Upper lobe of left lung (tissue), 6 donors: ENCODE data around the gene KCNMA1. TPM values are rescaled to one million over a fixed set of nuclear protein-coding genes. Genes with fewer than 3 reads are reported as not detected.
A peak's percentile ranks its signal among the peaks of the same experiment; 100 is the strongest.

Experiments used
- ATAC-seq, 2 donors: fragments of 200-7000 bp; cut with Tn5 transposase; one replicate each; pipeline ENCODE4 v1.9.1; 2022; ENCODE audit warnings: mild to moderate bottlenecking in 2 of 2, moderate library complexity in 2 of 2; ENCODE audit not compliant: low FRiP score in 2 of 2
- DNase-seq, 2 donors: peaks; one replicate each; pipeline ENCODE4 v3.0.0-alpha.2; 2019 to 2020
- H3K27ac ChIP-seq, 4 donors: fragments of 200-600 bp; sonication (generic); one replicate each; pipeline ENCODE4 v1.5.1; 2016 to 2019
- H3K27me3 ChIP-seq, 4 donors: fragments of 200-600 bp; sonication (generic); one replicate each; pipeline ENCODE4 v1.5.1; 2017 to 2019
- H3K36me3 ChIP-seq, 4 donors: fragments of 200-600 bp; sonication (generic); one replicate each; pipeline ENCODE4 v1.5.1; 2016 to 2019
- H3K4me1 ChIP-seq, 4 donors: fragments of 200-600 bp; sonication (generic); one replicate each; pipeline ENCODE4 v1.5.1; 2018 to 2019
- H3K4me3 ChIP-seq, 4 donors: fragments of 200-600 bp; sonication (generic); one replicate each; pipeline ENCODE4 v1.5.1; 2017 to 2019; ENCODE audit warnings: mild to moderate bottlenecking in 2 of 4, moderate library complexity in 1 of 4
- H3K9me3 ChIP-seq, 4 donors: fragments of 200-600 bp; sonication (generic); one replicate each; pipeline ENCODE4 v1.5.1; 2018 to 2019
- EP300 ChIP-seq, 4 donors: sonication (generic); formaldehyde crosslinking; IDR thresholded peaks; one replicate each; pipeline ENCODE4 v1.5.1; 2017; ENCODE audit warnings: antibody characterized with exemption in 4 of 4, control low read depth in 2 of 4
- POLR2A ChIP-seq, 4 donors: fragments of 450-650 bp; IDR thresholded peaks; one replicate each; pipeline ENCODE4 v1.5.1; 2016 to 2017; ENCODE audit warnings: antibody characterized with exemption in 4 of 4, mild to moderate bottlenecking in 2 of 4
- POLR2AphosphoS5 ChIP-seq, 2 donors: sonication (generic); formaldehyde crosslinking; IDR thresholded peaks; one replicate each; pipeline ENCODE4 v1.5.1; 2017; ENCODE audit warnings: antibody characterized with exemption in 2 of 2
- WGBS, 2 donors: methylation state at CpG; one replicate each; pipeline ENCODE4 v1.1.5; 2017 to 2018; 5-methylcytosine and 5-hydroxymethylcytosine counted together
- total RNA-seq, 6 donors: library from RNA; depleted of rRNA in 4 of 6; stranded (reverse); fragments of >200 nt in 4 of 6; gene quantifications; one replicate each; pipeline versions ENCODE4 v1.1.0 to v1.2.1, GENCODE V29; 2016 to 2021
- TF ChIP-seq, protein P1 (sequence below), 6 experiments: fragments of 450-650 bp in 4 of 6; fragments of 200-600 bp in 2 of 6; sonication (generic) in 2 of 6; IDR thresholded peaks; one replicate each; pipeline ENCODE4 v1.5.1; 2016 to 2019; ENCODE audit warnings: antibody characterized with exemption in 6 of 6
- donor health status: DM: no; HTN: no; CAD: no; lungs with moderate emphysema.
- donor health status: DM: no; HTN: yes; CAD: no; lungs with severe emphysema.

KCNMA1 gene
- total RNA-seq, 6 donors from 2014 or later, result 5.8 to 107 (median 22.0) TPM

- ATAC-seq, result no peak
- no peak overlapping the region for H3K27ac ChIP-seq
- no peak overlapping the region for H3K4me3 ChIP-seq
- no peak for DNase-seq
- WGBS, 2 donors, result 91 to 92% methylated on average over 4 of the region's 4 CpGs
- H3K27me3 ChIP-seq, result no peaks in the 10 kb centered on the region
- H3K4me1 ChIP-seq, result peaks cover 0 to 3% (median 0%) of the 10 kb centered on the region in 4 donors
- H3K9me3 ChIP-seq, result no peaks in the 10 kb centered on the region
- H3K36me3 ChIP-seq, result no peaks in the 10 kb centered on the region
- TF ChIP-seq POLR2A (IDR thresholded peaks at IDR 0.05) (no peak), POLR2AphosphoS5 (IDR thresholded peaks at IDR 0.05) (no peak), EP300 (IDR thresholded peaks at IDR 0.05) (no peak)
- TF ChIP-seq, protein P1, sequence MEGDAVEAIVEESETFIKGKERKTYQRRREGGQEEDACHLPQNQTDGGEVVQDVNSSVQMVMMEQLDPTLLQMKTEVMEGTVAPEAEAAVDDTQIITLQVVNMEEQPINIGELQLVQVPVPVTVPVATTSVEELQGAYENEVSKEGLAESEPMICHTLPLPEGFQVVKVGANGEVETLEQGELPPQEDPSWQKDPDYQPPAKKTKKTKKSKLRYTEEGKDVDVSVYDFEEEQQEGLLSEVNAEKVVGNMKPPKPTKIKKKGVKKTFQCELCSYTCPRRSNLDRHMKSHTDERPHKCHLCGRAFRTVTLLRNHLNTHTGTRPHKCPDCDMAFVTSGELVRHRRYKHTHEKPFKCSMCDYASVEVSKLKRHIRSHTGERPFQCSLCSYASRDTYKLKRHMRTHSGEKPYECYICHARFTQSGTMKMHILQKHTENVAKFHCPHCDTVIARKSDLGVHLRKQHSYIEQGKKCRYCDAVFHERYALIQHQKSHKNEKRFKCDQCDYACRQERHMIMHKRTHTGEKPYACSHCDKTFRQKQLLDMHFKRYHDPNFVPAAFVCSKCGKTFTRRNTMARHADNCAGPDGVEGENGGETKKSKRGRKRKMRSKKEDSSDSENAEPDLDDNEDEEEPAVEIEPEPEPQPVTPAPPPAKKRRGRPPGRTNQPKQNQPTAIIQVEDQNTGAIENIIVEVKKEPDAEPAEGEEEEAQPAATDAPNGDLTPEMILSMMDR (IDR thresholded peaks at IDR 0.05), result no peak
Measured at GRCh38 chr10:77162697-77163096, 474.9 kb downstream of the KCNMA1 start.

DNA sequence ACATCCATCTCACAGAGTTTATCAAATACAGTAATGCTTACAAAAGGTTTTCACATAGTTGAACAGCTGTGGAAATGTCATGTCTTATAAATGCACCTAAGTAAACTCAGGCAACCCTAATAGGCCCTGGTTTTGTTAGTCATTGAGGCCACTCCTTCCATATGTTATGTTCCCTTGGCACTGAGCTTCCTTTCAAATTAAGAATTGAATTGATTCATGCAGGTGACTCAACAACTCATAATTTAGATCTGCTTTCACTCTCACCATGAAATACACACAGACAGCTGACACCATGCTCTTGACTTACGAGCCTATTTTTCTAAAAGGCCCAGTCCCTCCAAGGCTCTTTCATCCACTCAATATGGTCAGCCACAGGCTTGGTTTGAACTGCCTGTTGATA is 476.9 kb downstream of the KCNMA1 start:
- DNase-seq (no peak), ATAC-seq (no peak)
- Histone ChIP-seq H3K36me3 (no peaks in the 10 kb centered on the region), H3K9me3 (no peaks in the 10 kb centered on the region), H3K27me3 (no peaks in the 10 kb centered on the region), H3K4me1 (peaks cover 0 to 2% (median 0%) of the 10 kb centered on the region in 4 donors), H3K27ac (no peak overlapping the region), H3K4me3 (no peak overlapping the region)
- TF ChIP-seq POLR2AphosphoS5 (IDR thresholded peaks at IDR 0.05) (no peak), EP300 (IDR thresholded peaks at IDR 0.05) (no peak)
- TF ChIP-seq, protein P1 (IDR thresholded peaks at IDR 0.05), result no peak
- WGBS, 2 donors, result 83 to 100% methylated on average over 1 of the region's 1 CpG

DNA sequence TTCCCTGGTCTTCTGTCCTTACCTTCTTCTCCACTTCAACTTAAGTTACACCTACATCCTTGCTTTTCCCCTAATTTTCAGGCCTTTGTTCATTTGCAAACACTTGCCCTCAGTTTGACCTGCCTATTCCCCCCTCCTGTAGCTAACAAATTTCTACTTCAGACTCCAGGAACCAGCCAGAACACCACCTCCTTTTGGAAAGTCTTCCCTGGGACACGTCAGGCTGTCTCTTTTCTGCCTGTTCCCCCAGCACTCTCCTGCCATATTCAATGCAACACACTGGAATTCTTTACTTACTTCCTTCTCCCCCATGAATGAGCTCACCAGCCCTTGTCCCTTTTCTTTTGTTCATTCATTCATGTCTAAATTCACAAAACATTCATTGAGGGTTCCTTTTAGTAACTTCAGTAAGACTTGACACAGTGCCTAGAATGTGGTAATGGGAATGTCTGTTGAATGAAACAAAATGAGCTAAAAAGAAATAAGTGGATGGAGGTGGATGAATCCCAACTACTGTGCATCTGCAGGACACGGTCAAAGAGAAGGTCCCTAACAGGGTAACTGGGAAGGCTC is 478.0 kb downstream of the KCNMA1 start:
- Histone ChIP-seq H3K4me3 (no peak overlapping the region), H3K36me3 (no peaks in the 10 kb centered on the region), H3K27ac (no peak overlapping the region), H3K9me3 (no peaks in the 10 kb centered on the region), H3K27me3 (no peaks in the 10 kb centered on the region), H3K4me1 (no peaks in the 10 kb centered on the region)
- DNase-seq (no peak), ATAC-seq (peak in 1 of 2 donors; percentile 39)
- TF ChIP-seq POLR2AphosphoS5 (IDR thresholded peaks at IDR 0.05) (no peak), POLR2A (IDR thresholded peaks at IDR 0.05) (no peak), EP300 (IDR thresholded peaks at IDR 0.05) (no peak)
- TF ChIP-seq, protein P1 (IDR thresholded peaks at IDR 0.05), result no peak
- 78 to 93% methylated on average over 2 of the region's 2 CpGs for WGBS, 2 donors

- Histone ChIP-seq H3K36me3 (no peaks in the 10 kb centered on the region), H3K4me3 (no peak overlapping the region), H3K27me3 (no peaks in the 10 kb centered on the region), H3K4me1 (no peaks in the 10 kb centered on the region), H3K9me3 (no peaks in the 10 kb centered on the region), H3K27ac (no peak overlapping the region)
- WGBS, 2 donors, result 79 to 83% methylated on average over 3 of the region's 3 CpGs
- DNase-seq (no peak), ATAC-seq (no peak)
- TF ChIP-seq, protein P1 (IDR thresholded peaks at IDR 0.05), result no peak
- TF ChIP-seq POLR2AphosphoS5 (IDR thresholded peaks at IDR 0.05) (no peak), POLR2A (IDR thresholded peaks at IDR 0.05) (no peak), EP300 (IDR thresholded peaks at IDR 0.05) (no peak)
Measured at GRCh38 chr10:77158666-77159065, 478.9 kb downstream of the KCNMA1 start.
